ENCODE data around the gene WNT2.

DNA sequence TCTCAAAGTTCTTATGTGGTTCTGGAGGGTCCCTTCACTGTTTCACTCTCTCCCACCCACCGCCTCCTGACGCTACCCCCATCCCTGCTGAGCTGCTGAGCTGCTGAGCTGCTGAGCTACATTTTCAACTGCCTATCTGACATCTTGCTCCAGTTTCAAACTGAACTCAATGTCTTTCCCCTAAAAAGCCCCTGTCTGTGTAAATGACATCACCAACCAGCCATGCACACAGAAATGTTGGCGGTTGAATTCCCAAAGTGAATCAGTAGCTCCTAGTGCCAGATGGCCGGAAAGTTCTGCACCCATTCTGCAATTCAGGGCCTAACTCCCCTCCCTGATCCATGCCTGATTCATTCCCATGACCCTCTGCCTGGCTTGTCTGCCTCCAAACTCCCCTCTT is 71.2 kb downstream of the WNT2 start:
- TF ChIP-seq, protein P1, sequence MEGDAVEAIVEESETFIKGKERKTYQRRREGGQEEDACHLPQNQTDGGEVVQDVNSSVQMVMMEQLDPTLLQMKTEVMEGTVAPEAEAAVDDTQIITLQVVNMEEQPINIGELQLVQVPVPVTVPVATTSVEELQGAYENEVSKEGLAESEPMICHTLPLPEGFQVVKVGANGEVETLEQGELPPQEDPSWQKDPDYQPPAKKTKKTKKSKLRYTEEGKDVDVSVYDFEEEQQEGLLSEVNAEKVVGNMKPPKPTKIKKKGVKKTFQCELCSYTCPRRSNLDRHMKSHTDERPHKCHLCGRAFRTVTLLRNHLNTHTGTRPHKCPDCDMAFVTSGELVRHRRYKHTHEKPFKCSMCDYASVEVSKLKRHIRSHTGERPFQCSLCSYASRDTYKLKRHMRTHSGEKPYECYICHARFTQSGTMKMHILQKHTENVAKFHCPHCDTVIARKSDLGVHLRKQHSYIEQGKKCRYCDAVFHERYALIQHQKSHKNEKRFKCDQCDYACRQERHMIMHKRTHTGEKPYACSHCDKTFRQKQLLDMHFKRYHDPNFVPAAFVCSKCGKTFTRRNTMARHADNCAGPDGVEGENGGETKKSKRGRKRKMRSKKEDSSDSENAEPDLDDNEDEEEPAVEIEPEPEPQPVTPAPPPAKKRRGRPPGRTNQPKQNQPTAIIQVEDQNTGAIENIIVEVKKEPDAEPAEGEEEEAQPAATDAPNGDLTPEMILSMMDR (IDR thresholded peaks at IDR 0.05; ENCODE audit: insufficient read depth, low read depth, low read length), result no peak
- no peak for TF ChIP-seq EZH2 (IDR thresholded peaks at IDR 0.05; ENCODE audit: insufficient read depth, low read length)
